Esophagus muscularis mucosa (tissue), 3 donors: Measurements from ENCODE around the gene ZNF26.

Experiments used
- CTCF ChIP-seq, 3 experiments: fragments of 200-600 bp in 2 of 3; fragments of 450-650 bp in 1 of 3; sonication (generic) in 2 of 3; IDR thresholded peaks; one replicate each; pipeline ENCODE4 v1.5.1; 2017 to 2019; ENCODE audit warnings: antibody characterized with exemption in 3 of 3, mild to moderate bottlenecking in 2 of 3, moderate library complexity in 1 of 3
- POLR2A ChIP-seq: fragments of 450-650 bp; IDR thresholded peaks from one replicate; pipeline ENCODE4 v1.6.1; 2017; ENCODE audit warnings: antibody characterized with exemption, moderate library complexity, mild to moderate bottlenecking, low read depth
- POLR2AphosphoS5 ChIP-seq, 2 donors: sonication (generic); formaldehyde crosslinking; IDR thresholded peaks; one replicate each; pipeline ENCODE4 v1.6.1; 2017; ENCODE audit warnings: antibody characterized with exemption in 2 of 2

DNA sequence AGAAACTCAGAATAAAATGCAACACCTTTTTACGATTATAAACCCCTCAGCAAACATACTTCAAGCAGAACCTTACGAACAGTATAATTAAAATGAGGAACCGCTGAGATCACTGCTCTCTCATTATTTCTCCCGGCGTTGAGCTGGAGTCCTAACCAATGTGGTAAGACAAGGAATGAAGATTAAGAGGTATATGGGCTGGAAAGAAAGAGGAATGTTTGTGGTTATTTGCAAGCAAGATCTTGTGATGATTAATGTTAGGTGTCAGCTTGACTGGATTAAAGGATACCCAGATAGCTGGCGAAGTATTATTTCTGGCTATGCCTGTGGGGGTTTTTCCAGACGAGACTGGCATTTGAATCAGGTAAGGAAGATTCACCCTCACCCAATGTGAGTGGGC, 40.8 kb downstream of the ZNF26 start:
- TF ChIP-seq CTCF (IDR thresholded peaks at IDR 0.05) (no peak), POLR2AphosphoS5 (IDR thresholded peaks at IDR 0.05) (no peak), POLR2A (no peak)
